Measurements from ENCODE around the gene NPDC1. TPM values are rescaled to one million over a fixed set of nuclear protein-coding genes. Genes with fewer than 3 reads are reported as not detected.
A peak's percentile ranks its signal among the peaks of the same experiment; 100 is the strongest.

The NPDC1 gene
- total RNA-seq, 1 donor from 2014 or later = 47.7 TPM

GRCh38 chr9:137078701-137079400 lies 32.9 kb upstream of the NPDC1 start:
- no peak for TF ChIP-seq CTCF (conservative IDR thresholded peaks at IDR 0.05; ENCODE audit: low read depth, low read length)
- DNase-seq (ENCODE audit: low read depth) = no peak
- peak overlapping the region; percentile 72 for H3K4me3 ChIP-seq (ENCODE audit: low read depth, low read length)

GRCh38 chr9:137077758-137078693 lies 32.0 kb upstream of the NPDC1 start:
- H3K4me3 ChIP-seq (ENCODE audit: low read depth, low read length) = peak overlapping the region; percentile 72
- DNase-seq (ENCODE audit: low read depth) = no peak
- TF ChIP-seq CTCF (conservative IDR thresholded peaks at IDR 0.05; ENCODE audit: low read depth, low read length) = no peak

- H3K4me3 ChIP-seq (ENCODE audit: low read depth, low read length) = peak within 1 kb of the TSS; percentile 72
- no peak for DNase-seq (ENCODE audit: low read depth)
- TF ChIP-seq CTCF (conservative IDR thresholded peaks at IDR 0.05; ENCODE audit: low read depth, low read length) = no peak
Measured at GRCh38 chr9:137077010-137077747, 31.2 kb upstream of the NPDC1 start, which contains the start of gene UAP1L1. TSS of gene UAP1L1 (plus strand) at chr9:137077517. CDS start at chr9:137077533, 16 bp downstream.

- no peak for TF ChIP-seq CTCF (conservative IDR thresholded peaks at IDR 0.05; ENCODE audit: low read depth, low read length)
- H3K4me3 ChIP-seq (ENCODE audit: low read depth, low read length) = peak overlapping the region; percentile 40
- DNase-seq (ENCODE audit: low read depth) = no peak
Measured at GRCh38 chr9:137076636-137077009, 30.6 kb upstream of the NPDC1 start.

GRCh38 chr9:137075275-137075775 lies 29.3 kb upstream of the NPDC1 start:
- no peak overlapping the region for H3K4me3 ChIP-seq (ENCODE audit: low read depth, low read length)
- no peak for TF ChIP-seq CTCF (conservative IDR thresholded peaks at IDR 0.05; ENCODE audit: low read depth, low read length)
- DNase-seq (ENCODE audit: low read depth) = no peak

- no peak overlapping the region for H3K4me3 ChIP-seq (ENCODE audit: low read depth, low read length)
- no peak for DNase-seq (ENCODE audit: low read depth)
- TF ChIP-seq CTCF (conservative IDR thresholded peaks at IDR 0.05; ENCODE audit: low read depth, low read length) = no peak
Measured at GRCh38 chr9:137074657-137075274, 28.8 kb upstream of the NPDC1 start.
